Activated CD4-positive, alpha-beta T cell treated with anti-CD3 and anti-CD28 coated beads, Interleukin-2, amount 10 ng/mL, durations not matched to agents 24 days and 14 days (primary cell): Measurements from ENCODE around the gene PDE1A. TPM values are rescaled to one million over a fixed set of nuclear protein-coding genes. Genes with fewer than 3 reads are reported as not detected.

Experiments used
- DNase-seq: peaks from one replicate; pipeline ENCODE4 v3.0.0; 2022
- H3K27ac Mint-ChIP-seq: one replicate; pipeline ENCODE4 v1.8.0; 2022; ENCODE audit warnings: mild to moderate bottlenecking, mixed read lengths
- H3K27me3 Mint-ChIP-seq: one replicate; pipeline ENCODE4 v1.8.0; 2022; ENCODE audit warnings: mixed read lengths
- H3K36me3 Mint-ChIP-seq: one replicate; pipeline ENCODE4 v1.8.0; 2022; ENCODE audit warnings: low read depth, mild to moderate bottlenecking, mixed read lengths
- H3K4me1 Mint-ChIP-seq: one replicate; pipeline ENCODE4 v1.8.0; 2021; ENCODE audit warnings: mixed read lengths
- H3K4me3 Mint-ChIP-seq: one replicate; pipeline ENCODE4 v1.8.0; 2022; ENCODE audit warnings: mild to moderate bottlenecking, moderate library complexity, mixed read lengths
- H3K9me3 Mint-ChIP-seq: one replicate; pipeline ENCODE4 v1.8.0; 2021; ENCODE audit warnings: mixed read lengths
- intact Hi-C: fragments of 100-400 bp; cut with micrococcal nuclease; formaldehyde crosslinking; loops from one replicate; pipeline ENCODE4 v1.15.1; 2023
- total RNA-seq: library from RNA; stranded (reverse); gene quantifications from 2 replicates; pipeline ENCODE4 v1.2.3, GENCODE V29; 2022

Gene PDE1A
- total RNA-seq, 1 donor from 2014 or later = not detected

DNA sequence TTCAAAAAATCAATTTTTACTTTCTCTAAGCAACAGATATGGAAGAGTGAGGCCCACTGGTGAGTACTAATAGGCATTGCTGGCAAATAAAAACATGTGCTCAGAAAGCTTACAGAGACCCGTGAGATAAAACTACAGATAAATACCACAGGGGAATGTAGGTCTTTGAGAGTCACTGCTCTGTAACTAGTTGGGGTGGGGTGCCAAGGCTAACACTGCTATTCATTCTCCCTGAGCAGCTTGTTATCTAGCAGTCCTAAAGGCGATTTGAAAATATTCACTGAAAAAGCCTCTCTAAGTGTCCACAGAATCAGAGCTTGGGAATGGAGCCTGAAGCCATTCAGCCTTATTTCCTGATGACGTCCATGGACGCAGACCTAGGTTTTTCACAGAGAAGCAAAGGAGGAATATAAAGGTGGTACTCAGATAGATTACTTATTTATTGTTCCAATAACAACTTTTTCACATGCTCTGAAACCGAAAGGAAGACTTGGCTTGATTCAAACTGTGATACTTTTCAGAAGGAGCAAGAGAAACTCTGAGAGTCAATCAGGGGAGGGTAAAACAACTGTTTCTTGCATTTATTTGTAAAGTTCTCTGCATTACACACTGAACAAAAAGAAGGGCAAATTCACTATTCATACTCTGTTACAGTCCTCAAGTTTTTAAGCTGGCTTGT is 252.8 kb downstream of the PDE1A start:
- Mint-ChIP-seq H3K36me3 (no peaks in the 10 kb centered on the region), H3K9me3 (no peaks in the 10 kb centered on the region), H3K27ac (no peak overlapping the region), H3K4me3 (no peak overlapping the region), H3K4me1 (no peaks in the 10 kb centered on the region), H3K27me3 (peaks cover 3% of the 10 kb centered on the region)
- intact Hi-C loops = no loop called here
- no peak for DNase-seq

- Mint-ChIP-seq H3K4me1 (no peaks in the 10 kb centered on the region), H3K4me3 (no peak overlapping the region), H3K27me3 (no peaks in the 10 kb centered on the region), H3K27ac (no peak overlapping the region), H3K36me3 (no peaks in the 10 kb centered on the region), H3K9me3 (no peaks in the 10 kb centered on the region)
- DNase-seq = no peak
- intact Hi-C loops = no loop called here
Observed at GRCh38 chr2:182170341-182170740, 256.5 kb downstream of the PDE1A start.

GRCh38 chr2:182167882-182168281 is 259.0 kb downstream of the PDE1A start:
- no peak for DNase-seq
- H3K4me3 Mint-ChIP-seq = no peak overlapping the region
- H3K27ac Mint-ChIP-seq = no peak overlapping the region
- intact Hi-C loops = no loop called here
- no peaks in the 10 kb centered on the region for H3K27me3 Mint-ChIP-seq
- H3K4me1 Mint-ChIP-seq = no peaks in the 10 kb centered on the region
- no peaks in the 10 kb centered on the region for H3K36me3 Mint-ChIP-seq
- no peaks in the 10 kb centered on the region for H3K9me3 Mint-ChIP-seq

DNA sequence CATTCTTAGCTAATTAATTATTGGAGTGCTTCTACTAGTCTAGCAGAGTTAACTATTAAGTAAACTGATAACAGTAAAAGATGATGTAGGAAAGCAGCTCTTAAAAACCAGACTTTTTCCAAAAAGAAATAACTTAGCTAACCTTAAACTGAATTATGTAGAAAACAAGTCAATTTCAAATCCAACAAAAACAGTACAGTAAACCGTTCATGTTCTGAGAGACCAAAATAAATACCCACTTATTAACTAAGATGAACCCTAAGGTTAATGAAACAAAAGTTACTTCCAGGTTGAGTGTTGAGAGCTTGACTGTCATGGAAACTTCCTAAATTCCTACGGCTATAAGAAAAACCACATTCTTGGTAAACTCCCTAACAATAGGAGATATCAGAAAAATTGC is 260.0 kb downstream of the PDE1A start:
- no peaks in the 10 kb centered on the region for H3K27me3 Mint-ChIP-seq
- H3K4me1 Mint-ChIP-seq = no peaks in the 10 kb centered on the region
- H3K4me3 Mint-ChIP-seq = no peak overlapping the region
- intact Hi-C loops = no loop called here
- H3K27ac Mint-ChIP-seq = no peak overlapping the region
- no peaks in the 10 kb centered on the region for H3K9me3 Mint-ChIP-seq
- H3K36me3 Mint-ChIP-seq = no peaks in the 10 kb centered on the region
- DNase-seq = no peak

DNA sequence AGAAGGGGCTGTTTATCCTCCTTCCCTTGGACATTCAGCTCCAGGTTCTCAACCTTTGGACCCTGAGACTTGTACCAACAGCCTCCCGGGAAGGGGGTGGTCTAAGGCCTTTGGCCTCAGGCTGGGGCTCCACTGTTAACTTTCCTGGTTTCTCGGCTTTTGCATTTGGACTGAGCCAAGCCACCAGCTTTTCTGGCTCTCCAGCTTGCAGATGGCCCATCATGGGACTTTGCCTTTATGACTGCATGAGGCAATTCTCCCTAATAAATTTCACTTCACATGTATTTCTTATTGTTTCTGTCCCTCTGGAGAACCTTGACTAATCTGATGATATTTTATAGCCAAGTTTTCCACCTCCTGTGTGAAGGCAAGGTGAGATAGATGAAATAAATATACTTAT is 260.4 kb downstream of the PDE1A start:
- Mint-ChIP-seq H3K36me3 (no peaks in the 10 kb centered on the region), H3K9me3 (no peaks in the 10 kb centered on the region), H3K4me3 (no peak overlapping the region), H3K27me3 (no peaks in the 10 kb centered on the region), H3K4me1 (no peaks in the 10 kb centered on the region), H3K27ac (no peak overlapping the region)
- DNase-seq = no peak
- intact Hi-C loops = no loop called here

DNA sequence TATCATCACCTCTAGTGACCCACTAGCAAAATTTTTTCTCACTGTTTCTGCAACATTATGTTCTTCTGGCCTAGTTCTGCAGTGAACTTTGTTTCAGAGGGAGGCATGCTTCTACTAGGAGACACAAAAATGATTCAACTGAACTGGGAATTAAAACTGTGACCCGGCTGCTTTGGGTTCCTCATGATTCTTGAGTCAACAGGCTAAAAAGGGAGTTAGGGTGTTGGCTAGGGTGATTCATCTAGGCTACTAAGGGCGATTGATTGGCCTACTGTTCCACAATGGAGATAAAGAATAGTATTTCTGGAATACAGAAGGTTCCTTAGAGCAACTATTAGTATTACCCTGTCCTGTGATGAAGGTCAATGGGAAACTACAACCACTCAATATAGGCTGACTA is 261.6 kb downstream of the PDE1A start:
- Mint-ChIP-seq H3K4me1 (no peaks in the 10 kb centered on the region), H3K36me3 (no peaks in the 10 kb centered on the region), H3K27me3 (no peaks in the 10 kb centered on the region), H3K27ac (no peak overlapping the region), H3K4me3 (no peak overlapping the region), H3K9me3 (no peaks in the 10 kb centered on the region)
- intact Hi-C loops = no loop called here
- DNase-seq = no peak

DNA sequence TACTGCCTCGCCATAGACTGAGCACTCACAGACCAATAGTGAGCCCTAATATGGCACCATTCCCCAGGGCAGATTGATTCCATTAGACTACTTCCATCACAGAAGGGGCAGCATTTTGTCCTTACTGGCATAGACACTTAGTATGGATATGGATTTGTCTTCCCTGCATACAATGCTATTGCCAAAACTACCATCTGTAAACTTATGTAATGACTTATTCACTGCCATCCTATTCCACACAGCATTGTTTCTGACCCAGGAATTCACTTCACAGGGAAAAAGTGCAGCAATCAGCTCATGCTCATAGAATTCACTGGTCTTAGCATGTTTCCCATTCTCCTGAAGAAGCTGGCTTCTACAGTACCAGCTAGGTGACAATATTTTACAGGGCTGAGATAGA is 262.1 kb downstream of the PDE1A start:
- DNase-seq = no peak
- Mint-ChIP-seq H3K9me3 (no peaks in the 10 kb centered on the region), H3K4me3 (no peak overlapping the region), H3K36me3 (no peaks in the 10 kb centered on the region), H3K27ac (no peak overlapping the region), H3K27me3 (no peaks in the 10 kb centered on the region), H3K4me1 (no peaks in the 10 kb centered on the region)
- intact Hi-C loops = no loop called here

DNA sequence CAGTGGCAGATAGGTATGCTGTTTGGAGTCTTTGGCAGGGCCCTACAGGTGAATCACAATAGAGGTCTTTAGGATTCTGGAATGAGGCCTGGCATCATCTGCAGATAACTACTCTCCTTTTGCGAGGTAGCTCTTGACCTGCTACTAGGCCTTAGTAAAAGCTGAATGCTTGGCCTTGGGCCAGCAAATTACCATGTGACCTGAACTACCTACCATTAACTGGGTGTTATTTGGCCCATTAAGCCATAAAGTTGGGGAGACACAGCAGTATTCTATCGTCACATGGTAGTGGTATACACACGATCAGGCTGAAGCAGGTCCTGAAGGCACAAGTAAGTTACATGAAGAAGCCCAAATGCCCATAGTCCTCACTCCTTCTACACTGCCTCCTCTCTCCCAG is 263.0 kb downstream of the PDE1A start:
- intact Hi-C loops = no loop called here
- H3K4me3 Mint-ChIP-seq = no peak overlapping the region
- no peak overlapping the region for H3K27ac Mint-ChIP-seq
- no peaks in the 10 kb centered on the region for H3K9me3 Mint-ChIP-seq
- no peaks in the 10 kb centered on the region for H3K36me3 Mint-ChIP-seq
- no peak for DNase-seq
- H3K4me1 Mint-ChIP-seq = no peaks in the 10 kb centered on the region
- no peaks in the 10 kb centered on the region for H3K27me3 Mint-ChIP-seq

GRCh38 chr2:182148344-182148743 is 278.5 kb downstream of the PDE1A start:
- no peaks in the 10 kb centered on the region for H3K4me1 Mint-ChIP-seq
- H3K27ac Mint-ChIP-seq = no peak overlapping the region
- H3K4me3 Mint-ChIP-seq = no peak overlapping the region
- intact Hi-C loops = no loop called here
- H3K36me3 Mint-ChIP-seq = no peaks in the 10 kb centered on the region
- no peak for DNase-seq
- no peaks in the 10 kb centered on the region for H3K27me3 Mint-ChIP-seq
- H3K9me3 Mint-ChIP-seq = no peaks in the 10 kb centered on the region

GRCh38 chr2:182144776-182145165 is 282.1 kb downstream of the PDE1A start:
- H3K36me3 Mint-ChIP-seq = no peaks in the 10 kb centered on the region
- intact Hi-C loops = no loop called here
- DNase-seq = no peak
- H3K27me3 Mint-ChIP-seq = peaks cover 4% of the 10 kb centered on the region
- no peaks in the 10 kb centered on the region for H3K4me1 Mint-ChIP-seq
- no peak overlapping the region for H3K27ac Mint-ChIP-seq
- H3K4me3 Mint-ChIP-seq = no peak overlapping the region
- H3K9me3 Mint-ChIP-seq = no peaks in the 10 kb centered on the region

GRCh38 chr2:182144041-182144775 is 282.6 kb downstream of the PDE1A start:
- no peaks in the 10 kb centered on the region for H3K36me3 Mint-ChIP-seq
- H3K4me3 Mint-ChIP-seq = no peak overlapping the region
- intact Hi-C loops = no loop called here
- peaks cover 7% of the 10 kb centered on the region for H3K27me3 Mint-ChIP-seq
- H3K9me3 Mint-ChIP-seq = no peaks in the 10 kb centered on the region
- no peak for DNase-seq
- H3K27ac Mint-ChIP-seq = no peak overlapping the region
- no peaks in the 10 kb centered on the region for H3K4me1 Mint-ChIP-seq

GRCh38 chr2:182142062-182142461 is 284.8 kb downstream of the PDE1A start:
- intact Hi-C loops = no loop called here
- Mint-ChIP-seq H3K4me3 (no peak overlapping the region), H3K4me1 (no peaks in the 10 kb centered on the region), H3K27ac (no peak overlapping the region), H3K9me3 (no peaks in the 10 kb centered on the region), H3K36me3 (no peaks in the 10 kb centered on the region), H3K27me3 (peaks cover 7% of the 10 kb centered on the region)
- DNase-seq = no peak

DNA sequence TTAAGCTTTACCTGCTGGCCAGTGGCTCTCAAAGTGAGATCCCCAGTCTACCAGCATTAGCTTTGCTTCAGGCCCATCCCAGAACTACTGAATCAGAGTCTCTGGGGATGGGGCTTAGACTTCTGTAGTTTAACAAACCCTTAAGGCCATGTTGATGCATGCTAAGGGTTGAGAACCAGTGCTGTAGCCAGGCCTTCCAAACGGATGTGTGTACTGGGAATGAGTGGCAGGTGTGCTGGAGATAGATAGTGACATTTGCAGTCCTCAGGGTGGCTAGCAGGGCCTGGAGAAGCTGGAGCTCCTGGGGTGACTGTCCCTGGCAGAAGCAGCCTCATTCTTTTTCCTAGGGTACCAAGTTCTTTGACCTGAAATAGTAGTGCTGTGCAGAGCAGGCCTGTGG is 292.6 kb downstream of the PDE1A start:
- no peak for DNase-seq
- Mint-ChIP-seq H3K9me3 (no peaks in the 10 kb centered on the region), H3K4me3 (no peak overlapping the region), H3K27me3 (no peaks in the 10 kb centered on the region), H3K4me1 (no peaks in the 10 kb centered on the region), H3K27ac (no peak overlapping the region), H3K36me3 (no peaks in the 10 kb centered on the region)
- intact Hi-C loops = no loop called here

DNA sequence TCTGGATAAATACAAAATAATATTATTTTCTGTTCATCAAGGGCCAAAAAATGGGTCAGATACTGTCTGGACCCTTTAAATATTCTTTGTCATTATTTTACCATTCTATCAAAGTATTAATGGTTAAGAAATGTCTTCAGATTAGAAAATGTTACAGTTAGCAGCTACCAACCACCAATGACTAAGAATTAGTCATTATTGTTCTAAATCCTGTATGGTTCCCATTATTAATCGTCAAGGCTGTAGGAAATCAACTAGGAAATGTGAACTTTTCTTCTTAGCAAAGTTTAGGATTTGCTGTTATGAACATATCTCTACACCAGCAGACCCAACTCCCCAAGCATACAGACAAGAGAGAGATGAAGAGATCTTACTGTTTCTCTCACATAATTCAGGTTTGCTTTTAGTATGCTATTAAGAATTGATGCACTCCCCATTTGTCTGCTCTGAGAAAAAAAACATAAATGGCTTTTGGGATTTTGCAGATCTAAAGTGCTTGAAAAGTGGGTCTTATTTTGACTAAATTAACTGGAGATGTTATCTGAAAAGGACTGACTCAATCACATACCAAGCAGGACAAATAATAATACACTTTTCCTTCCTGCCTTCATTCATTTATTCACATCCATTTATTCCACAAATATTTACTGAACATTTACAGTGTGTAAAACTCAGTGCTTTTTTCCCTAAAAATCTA is 293.5 kb downstream of the PDE1A start:
- Mint-ChIP-seq H3K36me3 (no peaks in the 10 kb centered on the region), H3K4me3 (no peak overlapping the region), H3K9me3 (no peaks in the 10 kb centered on the region), H3K27ac (no peak overlapping the region), H3K27me3 (no peaks in the 10 kb centered on the region), H3K4me1 (no peaks in the 10 kb centered on the region)
- intact Hi-C loops = no loop called here
- no peak for DNase-seq
